Parathyroid adenoma (tissue), 2 donors: ENCODE measurements around the gene B4GALNT2.

Experiments
- H2AFZ ChIP-seq: fragments of 300-600 bp; sonication (generic); one replicate; pipeline ENCODE4 v1.7.0; 2017; ENCODE audit warnings: antibody characterized with exemption, mild to moderate bottlenecking
- H3K27ac ChIP-seq: fragments of 300-600 bp; sonication (generic); one replicate; pipeline ENCODE4 v1.7.0; 2017
- H3K27me3 ChIP-seq: fragments of 300-600 bp; sonication (generic); one replicate; pipeline ENCODE4 v1.7.0; 2017; ENCODE audit warnings: low read length; ENCODE audit not compliant: control insufficient read depth, insufficient read depth
- H3K36me3 ChIP-seq: fragments of 300-600 bp; sonication (generic); one replicate; pipeline ENCODE4 v1.7.0; 2017; ENCODE audit warnings: low read length; ENCODE audit not compliant: control insufficient read depth, insufficient read depth
- H3K4me1 ChIP-seq: fragments of 300-600 bp; sonication (generic); one replicate; pipeline ENCODE4 v1.7.0; 2017; ENCODE audit warnings: control low read depth
- H3K4me2 ChIP-seq: fragments of 300-600 bp; sonication (generic); one replicate; pipeline ENCODE4 v1.7.0; 2017; ENCODE audit warnings: low read length
- H3K4me3 ChIP-seq: fragments of 300-600 bp; sonication (generic); one replicate; pipeline ENCODE4 v1.7.0; 2017; ENCODE audit warnings: low read depth, low read length
- H3K79me2 ChIP-seq: fragments of 300-600 bp; sonication (generic); one replicate; pipeline ENCODE4 v1.7.0; 2017; ENCODE audit warnings: control low read depth
- H3K9ac ChIP-seq: fragments of 300-600 bp; sonication (generic); one replicate; pipeline ENCODE4 v1.7.0; 2017; ENCODE audit warnings: mild to moderate bottlenecking
- H3K9me3 ChIP-seq: fragments of 300-600 bp; sonication (generic); one replicate; pipeline ENCODE4 v1.7.0; 2017; ENCODE audit warnings: low read length; ENCODE audit not compliant: control insufficient read depth
- CTCF ChIP-seq: fragments of 300-600 bp; sonication (generic); IDR thresholded peaks from one replicate; pipeline ENCODE4 v1.7.0; 2017; ENCODE audit warnings: antibody characterized with exemption, mild to moderate bottlenecking
- donor health status: primary hyperparathyroidism.

B4GALNT2 gene

GRCh38 chr17:49194297-49194607 lies 61.7 kb downstream of the B4GALNT2 start:
- Histone ChIP-seq H2AFZ (peak overlapping the region; percentile 99), H3K4me2 (peak overlapping the region; percentile 95), H3K4me1 (no peaks in the 10 kb centered on the region), H3K9ac (no peak overlapping the region), H3K79me2 (no peaks in the 10 kb centered on the region), H3K27me3 (no peaks in the 10 kb centered on the region), H3K27ac (peak overlapping the region; percentile 96), H3K9me3 (no peaks in the 10 kb centered on the region), H3K36me3 (no peaks in the 10 kb centered on the region), H3K4me3 (peak overlapping the region; percentile 99)
- TF ChIP-seq CTCF = no peak

DNA sequence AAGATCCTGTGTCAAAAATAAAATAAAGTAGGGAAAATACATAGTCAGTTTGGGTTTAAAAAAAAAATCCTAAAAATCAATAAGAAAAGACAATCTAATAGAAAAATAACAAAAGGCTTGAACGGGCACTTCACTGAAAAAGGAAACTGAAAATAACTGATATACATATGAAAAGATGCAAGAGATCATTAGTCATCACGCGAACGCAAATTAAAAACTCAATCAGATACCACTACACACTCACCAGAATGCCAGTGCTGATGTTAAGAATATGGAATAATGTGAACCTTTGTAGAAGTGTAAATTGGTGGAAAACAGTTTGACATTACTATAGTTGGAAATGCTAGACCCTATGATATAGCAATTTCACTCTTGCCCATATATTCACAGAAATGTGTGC lies 63.2 kb downstream of the B4GALNT2 start:
- no peak overlapping the region for H3K4me2 ChIP-seq
- H3K4me3 ChIP-seq = no peak overlapping the region
- H3K27me3 ChIP-seq = no peaks in the 10 kb centered on the region
- H3K4me1 ChIP-seq = no peaks in the 10 kb centered on the region
- no peaks in the 10 kb centered on the region for H3K79me2 ChIP-seq
- no peaks in the 10 kb centered on the region for H3K9me3 ChIP-seq
- no peak overlapping the region for H2AFZ ChIP-seq
- no peak overlapping the region for H3K27ac ChIP-seq
- TF ChIP-seq CTCF = no peak
- H3K9ac ChIP-seq = no peak overlapping the region
- H3K36me3 ChIP-seq = no peaks in the 10 kb centered on the region

GRCh38 chr17:49196520-49196919 lies 64.0 kb downstream of the B4GALNT2 start:
- H3K36me3 ChIP-seq = no peaks in the 10 kb centered on the region

DNA sequence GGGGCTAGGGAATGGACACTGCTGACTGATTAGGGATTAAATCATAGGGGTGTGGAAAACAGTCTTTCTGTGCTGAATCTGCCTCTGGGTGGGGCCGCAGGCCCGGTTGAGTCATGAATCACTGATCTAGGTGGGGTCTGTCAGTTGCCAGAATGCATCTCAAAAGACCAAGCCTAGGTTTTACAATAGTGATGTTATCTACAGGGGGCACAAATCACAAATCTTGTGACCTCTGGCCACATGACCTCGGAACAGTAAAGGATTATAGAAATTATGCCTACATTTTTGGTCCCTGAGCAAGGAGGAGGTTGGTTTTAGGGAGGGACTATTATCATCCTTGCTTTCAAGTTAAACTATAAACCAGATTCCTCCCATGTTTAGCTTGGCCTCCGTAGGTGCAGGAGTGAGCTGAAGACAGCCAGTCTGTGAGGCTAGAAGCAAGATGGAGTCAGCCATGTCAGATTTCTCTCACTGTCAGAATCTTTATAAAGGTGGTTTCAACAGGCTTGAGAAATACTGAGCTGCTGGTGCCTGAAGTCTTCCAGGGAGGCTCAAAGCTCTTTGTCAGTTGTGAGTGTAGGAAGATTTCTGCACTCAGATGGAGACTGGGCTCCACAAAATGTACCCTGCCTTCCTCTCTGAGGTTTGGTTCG lies 64.9 kb downstream of the B4GALNT2 start:
- no peak overlapping the region for H3K4me2 ChIP-seq
- no peak for TF ChIP-seq CTCF
- no peaks in the 10 kb centered on the region for H3K9me3 ChIP-seq
- H3K27ac ChIP-seq = no peak overlapping the region
- H3K27me3 ChIP-seq = no peaks in the 10 kb centered on the region
- H3K4me1 ChIP-seq = no peaks in the 10 kb centered on the region
- H3K9ac ChIP-seq = no peak overlapping the region
- no peak overlapping the region for H3K4me3 ChIP-seq
- H3K36me3 ChIP-seq = no peaks in the 10 kb centered on the region
- peak overlapping the region; percentile 35 for H2AFZ ChIP-seq
- no peaks in the 10 kb centered on the region for H3K79me2 ChIP-seq

More at GRCh38 chr17:49196520-49196919, 64.0 kb downstream of the B4GALNT2 start:
- no peaks in the 10 kb centered on the region for H3K27me3 ChIP-seq
- H3K4me2 ChIP-seq = no peak overlapping the region
- no peak for TF ChIP-seq CTCF
- no peaks in the 10 kb centered on the region for H3K79me2 ChIP-seq
- H3K27ac ChIP-seq = no peak overlapping the region
- H3K4me3 ChIP-seq = no peak overlapping the region
- no peaks in the 10 kb centered on the region for H3K4me1 ChIP-seq
- no peaks in the 10 kb centered on the region for H3K9me3 ChIP-seq
- no peak overlapping the region for H2AFZ ChIP-seq
- no peak overlapping the region for H3K9ac ChIP-seq

DNA sequence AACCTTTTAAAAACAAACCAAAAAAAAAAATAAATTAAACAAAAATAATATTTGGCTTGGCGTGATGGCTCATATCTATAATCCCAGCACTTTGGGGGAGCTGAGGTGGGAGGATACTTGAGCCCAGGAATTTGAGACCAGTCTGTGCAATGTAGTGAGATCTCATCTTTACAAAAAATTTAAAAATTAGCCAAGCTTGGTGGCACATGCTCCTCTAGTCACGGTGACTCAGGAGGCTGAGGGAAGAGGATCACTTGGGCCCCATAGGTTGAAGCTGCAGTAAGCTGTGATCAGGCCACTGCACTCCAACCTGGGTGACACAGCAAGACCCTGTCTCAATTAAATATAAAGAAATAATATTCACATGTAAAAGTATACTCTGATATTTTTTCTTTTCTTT lies 65.6 kb downstream of the B4GALNT2 start:
- Histone ChIP-seq H3K27me3 (no peaks in the 10 kb centered on the region), H2AFZ (no peak overlapping the region), H3K79me2 (no peaks in the 10 kb centered on the region), H3K4me1 (no peaks in the 10 kb centered on the region), H3K9me3 (no peaks in the 10 kb centered on the region), H3K27ac (no peak overlapping the region), H3K9ac (no peak overlapping the region), H3K36me3 (no peaks in the 10 kb centered on the region), H3K4me2 (no peak overlapping the region), H3K4me3 (no peak overlapping the region)
- TF ChIP-seq CTCF = no peak
